ENCODE results near the gene HSD11B1.

The HSD11B1 gene

DNA sequence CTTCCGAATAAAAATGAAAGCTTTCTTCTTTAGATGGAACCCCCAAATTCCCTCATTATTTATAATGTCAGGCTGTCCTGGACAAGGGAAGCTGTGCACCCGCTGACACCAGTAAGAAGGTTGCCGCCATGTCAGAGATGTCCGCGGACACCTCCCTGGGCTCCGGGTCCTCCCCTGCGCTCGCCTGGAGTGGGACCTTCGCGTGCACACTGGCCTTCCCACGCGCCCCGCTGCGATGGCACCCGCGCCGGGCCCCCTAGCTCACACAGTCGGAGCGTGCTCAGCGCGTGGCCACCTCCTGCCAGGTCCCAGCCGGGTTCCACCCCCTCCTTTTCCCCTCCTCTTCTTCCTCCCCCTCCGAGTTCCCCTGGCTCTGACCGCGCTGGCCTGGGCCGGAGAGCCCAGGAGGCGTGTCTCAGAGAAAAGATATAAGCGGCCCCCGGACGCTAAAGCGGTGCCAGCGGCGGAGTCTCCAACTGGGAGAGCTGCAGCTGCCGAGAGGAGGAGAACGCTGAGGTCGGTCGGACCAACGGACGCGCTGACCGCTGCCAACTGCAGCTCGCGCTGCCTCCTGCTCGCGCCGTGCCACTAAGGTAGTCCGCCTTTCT lies 29.6 kb upstream of the HSD11B1 start, which contains the start of gene G0S2:
TSS of gene G0S2 (plus strand) at position 456 of the 608 bp plus-strand sequence. CDS start 273 bp downstream, outside the sequence.
- no peak within 1 kb of the TSS for H3K27ac ChIP-seq (ENCODE audit: low read depth, low read length)
- peaks cover 10 to 15% of the 10 kb centered on the region in 2 experiments for H3K4me1 ChIP-seq (ENCODE audit: control insufficient read depth in 1 of 2, insufficient read depth in 2 of 2, low read length in 2 of 2)
- peak within 1 kb of the TSS; percentile 78 for H3K4me2 ChIP-seq (ENCODE audit: low read length)
- no peak within 1 kb of the TSS for H2BK120ac ChIP-seq (ENCODE audit: insufficient read depth, low read length, poor library complexity)
- H2BK12ac ChIP-seq (ENCODE audit: low read length), result peak within 1 kb of the TSS; percentile 9
- H2BK5ac ChIP-seq (ENCODE audit: low read depth, low read length, poor library complexity), result no peak within 1 kb of the TSS
- no peak within 1 kb of the TSS for H3K9ac ChIP-seq (ENCODE audit: low read length)
- peak within 1 kb of the TSS; percentile 45 for H2AFZ ChIP-seq (ENCODE audit: insufficient read depth, low read length, poor library complexity)
- peak within 1 kb of the TSS; percentile 46 for H3K4me3 ChIP-seq (ENCODE audit: low read depth, low read length)
- peak in 1 of 2 donors; percentile 17 for DNase-seq
- no peaks in the 10 kb centered on the region for H3K36me3 ChIP-seq (ENCODE audit: control insufficient read depth in 1 of 2, insufficient read depth in 2 of 2, low read length in 2 of 2)
- H3K18ac ChIP-seq (ENCODE audit: low read length), result no peak within 1 kb of the TSS
- H4K12ac ChIP-seq (ENCODE audit: low read depth, low read length), result no peak within 1 kb of the TSS
- no peak within 1 kb of the TSS for H3K23ac ChIP-seq (ENCODE audit: low read length)
- no peak within 1 kb of the TSS for H4K8ac ChIP-seq (ENCODE audit: low read depth, low read length)
- H3K9me3 ChIP-seq (ENCODE audit: insufficient read depth, low read depth, low read length), result no peaks in the 10 kb centered on the region
- H3K14ac ChIP-seq (ENCODE audit: low read length), result no peak within 1 kb of the TSS
- H3K79me1 ChIP-seq (ENCODE audit: low read length), result no peaks in the 10 kb centered on the region
- no CpG with 5 or more reads among the region's 47 CpGs for WGBS (ENCODE audit: extremely low coverage, insufficient coverage, insufficient read length)
- H4K91ac ChIP-seq (ENCODE audit: low read depth, low read length), result no peak within 1 kb of the TSS
- H2AK5ac ChIP-seq (ENCODE audit: low read length), result no peak within 1 kb of the TSS
- H3K4ac ChIP-seq (ENCODE audit: low read depth, low read length), result no peak within 1 kb of the TSS
- peaks cover 1% of the 10 kb centered on the region for H3K79me2 ChIP-seq (ENCODE audit: control insufficient read depth, insufficient read depth, low read length, poor library complexity)
- H3K27me3 ChIP-seq (ENCODE audit: insufficient read depth, low read length), result peaks cover 27% of the 10 kb centered on the region

DNA sequence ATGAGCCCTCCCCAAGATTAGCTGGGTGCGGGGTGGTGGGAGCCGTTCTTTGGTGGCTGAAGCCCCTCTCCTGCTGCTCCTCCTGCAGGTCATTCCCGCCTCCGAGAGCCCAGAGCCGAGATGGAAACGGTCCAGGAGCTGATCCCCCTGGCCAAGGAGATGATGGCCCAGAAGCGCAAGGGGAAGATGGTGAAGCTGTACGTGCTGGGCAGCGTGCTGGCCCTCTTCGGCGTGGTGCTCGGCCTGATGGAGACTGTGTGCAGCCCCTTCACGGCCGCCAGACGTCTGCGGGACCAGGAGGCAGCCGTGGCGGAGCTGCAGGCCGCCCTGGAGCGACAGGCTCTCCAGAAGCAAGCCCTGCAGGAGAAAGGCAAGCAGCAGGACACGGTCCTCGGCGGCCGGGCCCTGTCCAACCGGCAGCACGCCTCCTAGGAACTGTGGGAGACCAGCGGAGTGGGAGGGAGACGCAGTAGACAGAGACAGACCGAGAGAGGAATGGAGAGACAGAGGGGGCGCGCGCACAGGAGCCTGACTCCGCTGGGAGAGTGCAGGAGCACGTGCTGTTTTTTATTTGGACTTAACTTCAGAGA lies 29.0 kb upstream of the HSD11B1 start:
- Histone ChIP-seq H3K79me2 (ENCODE audit: control insufficient read depth, insufficient read depth, low read length, poor library complexity) (peaks cover 1% of the 10 kb centered on the region), H3K9ac (ENCODE audit: low read length) (no peak overlapping the region), H2BK5ac (ENCODE audit: low read depth, low read length, poor library complexity) (no peak overlapping the region), H2AK5ac (ENCODE audit: low read length) (no peak overlapping the region), H3K18ac (ENCODE audit: low read length) (no peak overlapping the region), H3K23ac (ENCODE audit: low read length) (no peak overlapping the region), H2BK120ac (ENCODE audit: insufficient read depth, low read length, poor library complexity) (no peak overlapping the region), H3K27me3 (ENCODE audit: insufficient read depth, low read length) (peaks cover 27% of the 10 kb centered on the region), H3K4ac (ENCODE audit: low read depth, low read length) (no peak overlapping the region), H4K91ac (ENCODE audit: low read depth, low read length) (no peak overlapping the region), H3K4me2 (ENCODE audit: low read length) (peak overlapping the region; percentile 78), H3K4me3 (ENCODE audit: low read depth, low read length) (peak overlapping the region; percentile 46), H3K36me3 (ENCODE audit: control insufficient read depth in 1 of 2, insufficient read depth in 2 of 2, low read length in 2 of 2) (no peaks in the 10 kb centered on the region), H4K12ac (ENCODE audit: low read depth, low read length) (no peak overlapping the region), H4K8ac (ENCODE audit: low read depth, low read length) (no peak overlapping the region), H3K79me1 (ENCODE audit: low read length) (no peaks in the 10 kb centered on the region), H3K4me1 (ENCODE audit: control insufficient read depth in 1 of 2, insufficient read depth in 2 of 2, low read length in 2 of 2) (peaks cover 10 to 15% of the 10 kb centered on the region in 2 experiments), H3K9me3 (ENCODE audit: insufficient read depth, low read depth, low read length) (no peaks in the 10 kb centered on the region), H2AFZ (ENCODE audit: insufficient read depth, low read length, poor library complexity) (peak overlapping the region; percentile 45), H3K14ac (ENCODE audit: low read length) (no peak overlapping the region), H2BK12ac (ENCODE audit: low read length) (peak overlapping the region; percentile 9), H3K27ac (ENCODE audit: low read depth, low read length) (no peak overlapping the region)
- DNase-seq, result no peak
- no CpG with 5 or more reads among the region's 34 CpGs for WGBS (ENCODE audit: extremely low coverage, insufficient coverage, insufficient read length)

DNA sequence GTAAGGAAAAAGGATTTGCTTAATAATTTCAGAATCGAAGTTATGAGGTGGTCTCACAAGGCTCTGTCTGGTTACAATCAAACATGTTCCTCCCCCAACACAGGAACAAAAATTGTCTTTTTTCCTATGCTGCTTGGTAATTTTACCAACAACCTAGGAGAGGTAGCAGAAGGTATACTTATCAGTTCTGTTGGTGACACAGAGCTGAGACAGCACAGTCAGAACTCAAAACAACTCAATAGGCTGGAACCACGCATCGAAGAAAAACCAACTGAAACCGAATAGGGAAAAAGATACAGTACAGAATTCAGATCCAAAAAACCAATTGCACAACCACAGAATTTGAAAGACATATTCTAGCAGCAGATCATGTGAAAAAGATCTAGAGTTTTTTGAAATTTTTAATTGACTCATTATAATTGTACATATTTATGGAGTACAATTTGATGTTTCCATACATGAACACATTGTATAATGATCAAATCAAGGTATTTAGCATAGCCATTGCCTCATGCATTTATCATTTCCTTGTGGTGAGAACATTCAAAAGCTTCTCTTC lies 25.6 kb upstream of the HSD11B1 start:
- Histone ChIP-seq H4K91ac (ENCODE audit: low read depth, low read length) (no peak overlapping the region), H2BK12ac (ENCODE audit: low read length) (no peak overlapping the region), H3K9ac (ENCODE audit: low read length) (no peak overlapping the region), H3K27me3 (ENCODE audit: insufficient read depth, low read length) (peaks cover 26% of the 10 kb centered on the region), H3K27ac (ENCODE audit: low read depth, low read length) (no peak overlapping the region), H2AK5ac (ENCODE audit: low read length) (no peak overlapping the region), H2BK120ac (ENCODE audit: insufficient read depth, low read length, poor library complexity) (no peak overlapping the region), H4K12ac (ENCODE audit: low read depth, low read length) (no peak overlapping the region), H2AFZ (ENCODE audit: insufficient read depth, low read length, poor library complexity) (no peak overlapping the region), H3K9me3 (ENCODE audit: insufficient read depth, low read depth, low read length) (no peaks in the 10 kb centered on the region), H3K4me2 (ENCODE audit: low read length) (no peak overlapping the region), H3K79me2 (ENCODE audit: control insufficient read depth, insufficient read depth, low read length, poor library complexity) (peaks cover 1% of the 10 kb centered on the region), H3K18ac (ENCODE audit: low read length) (no peak overlapping the region), H3K23ac (ENCODE audit: low read length) (no peak overlapping the region), H3K79me1 (ENCODE audit: low read length) (no peaks in the 10 kb centered on the region), H3K4me3 (ENCODE audit: low read depth, low read length) (no peak overlapping the region), H4K8ac (ENCODE audit: low read depth, low read length) (no peak overlapping the region), H3K36me3 (ENCODE audit: control insufficient read depth in 1 of 2, insufficient read depth in 2 of 2, low read length in 2 of 2) (no peaks in the 10 kb centered on the region), H3K4ac (ENCODE audit: low read depth, low read length) (no peak overlapping the region), H3K14ac (ENCODE audit: low read length) (no peak overlapping the region), H2BK5ac (ENCODE audit: low read depth, low read length, poor library complexity) (no peak overlapping the region), H3K4me1 (ENCODE audit: control insufficient read depth in 1 of 2, insufficient read depth in 2 of 2, low read length in 2 of 2) (peaks cover 10 to 11% of the 10 kb centered on the region in 2 experiments)
- no peak for DNase-seq
- WGBS (ENCODE audit: extremely low coverage, insufficient coverage, insufficient read length), result no CpG with 5 or more reads among the region's 4 CpGs

DNA sequence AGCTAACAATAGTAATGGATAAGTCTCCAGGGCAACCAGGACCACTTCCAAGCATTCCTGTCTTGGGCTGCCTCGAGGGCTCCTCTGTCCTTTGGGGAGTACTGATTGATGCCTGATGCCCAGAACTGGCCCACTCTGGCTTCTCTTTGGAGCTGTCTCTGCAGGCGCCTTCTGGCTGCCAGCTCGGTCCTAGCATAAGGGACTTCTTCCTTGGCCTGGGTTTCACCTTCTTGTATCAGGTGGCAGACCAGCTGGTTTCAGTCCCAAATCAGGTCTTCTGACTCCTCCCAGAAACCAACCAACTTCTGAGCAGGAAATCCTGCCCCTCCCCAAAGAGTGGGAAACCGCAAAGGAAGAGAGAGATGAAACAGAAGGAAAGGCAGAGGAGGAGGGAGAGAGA lies 18.8 kb upstream of the HSD11B1 start:
- no CpG with 5 or more reads among the region's 4 CpGs for WGBS (ENCODE audit: extremely low coverage, insufficient coverage, insufficient read length)

More for the DNA sequence above, 18.8 kb upstream of the HSD11B1 start:
- no peak for DNase-seq
- Histone ChIP-seq H2BK120ac (ENCODE audit: insufficient read depth, low read length, poor library complexity) (no peak overlapping the region), H3K14ac (ENCODE audit: low read length) (no peak overlapping the region), H3K9me3 (ENCODE audit: insufficient read depth, low read depth, low read length) (no peaks in the 10 kb centered on the region), H3K23ac (ENCODE audit: low read length) (no peak overlapping the region), H2AK5ac (ENCODE audit: low read length) (no peak overlapping the region), H3K4me1 (ENCODE audit: control insufficient read depth in 1 of 2, insufficient read depth in 2 of 2, low read length in 2 of 2) (no peaks in the 10 kb centered on the region), H3K36me3 (ENCODE audit: control insufficient read depth in 1 of 2, insufficient read depth in 2 of 2, low read length in 2 of 2) (no peaks in the 10 kb centered on the region), H3K18ac (ENCODE audit: low read length) (no peak overlapping the region), H3K27me3 (ENCODE audit: insufficient read depth, low read length) (no peaks in the 10 kb centered on the region), H3K9ac (ENCODE audit: low read length) (no peak overlapping the region), H3K27ac (ENCODE audit: low read depth, low read length) (no peak overlapping the region), H4K8ac (ENCODE audit: low read depth, low read length) (no peak overlapping the region), H2AFZ (ENCODE audit: insufficient read depth, low read length, poor library complexity) (no peak overlapping the region), H4K91ac (ENCODE audit: low read depth, low read length) (no peak overlapping the region), H3K4me3 (ENCODE audit: low read depth, low read length) (no peak overlapping the region), H2BK5ac (ENCODE audit: low read depth, low read length, poor library complexity) (no peak overlapping the region), H3K79me2 (ENCODE audit: control insufficient read depth, insufficient read depth, low read length, poor library complexity) (no peaks in the 10 kb centered on the region), H4K12ac (ENCODE audit: low read depth, low read length) (no peak overlapping the region), H2BK12ac (ENCODE audit: low read length) (no peak overlapping the region), H3K4ac (ENCODE audit: low read depth, low read length) (no peak overlapping the region), H3K79me1 (ENCODE audit: low read length) (no peaks in the 10 kb centered on the region), H3K4me2 (ENCODE audit: low read length) (no peak overlapping the region)

Data from trophoblast cell (in vitro differentiated cells and primary cell).